ENCODE data around the gene PSMA6.

DNA sequence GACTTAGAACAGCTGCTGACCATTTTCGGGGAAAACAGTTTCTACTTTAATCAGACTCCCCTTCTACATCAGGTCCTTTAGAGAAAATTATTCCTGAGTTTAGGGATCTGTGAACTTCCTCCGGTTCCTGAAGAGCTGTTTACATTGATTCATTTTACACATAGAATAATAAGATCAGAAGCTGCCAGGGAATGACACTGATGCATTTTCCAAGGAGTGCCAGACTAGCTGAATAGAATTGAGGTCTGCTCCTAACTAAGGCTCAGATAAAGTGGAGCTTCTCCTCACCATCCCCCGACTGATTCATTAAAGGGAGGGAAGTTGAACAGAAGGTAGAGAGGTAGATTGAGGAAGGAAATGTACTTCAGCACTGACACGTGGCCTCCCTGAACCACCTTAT lies 41.9 kb upstream of the PSMA6 start:
- TF ChIP-seq, protein P1, sequence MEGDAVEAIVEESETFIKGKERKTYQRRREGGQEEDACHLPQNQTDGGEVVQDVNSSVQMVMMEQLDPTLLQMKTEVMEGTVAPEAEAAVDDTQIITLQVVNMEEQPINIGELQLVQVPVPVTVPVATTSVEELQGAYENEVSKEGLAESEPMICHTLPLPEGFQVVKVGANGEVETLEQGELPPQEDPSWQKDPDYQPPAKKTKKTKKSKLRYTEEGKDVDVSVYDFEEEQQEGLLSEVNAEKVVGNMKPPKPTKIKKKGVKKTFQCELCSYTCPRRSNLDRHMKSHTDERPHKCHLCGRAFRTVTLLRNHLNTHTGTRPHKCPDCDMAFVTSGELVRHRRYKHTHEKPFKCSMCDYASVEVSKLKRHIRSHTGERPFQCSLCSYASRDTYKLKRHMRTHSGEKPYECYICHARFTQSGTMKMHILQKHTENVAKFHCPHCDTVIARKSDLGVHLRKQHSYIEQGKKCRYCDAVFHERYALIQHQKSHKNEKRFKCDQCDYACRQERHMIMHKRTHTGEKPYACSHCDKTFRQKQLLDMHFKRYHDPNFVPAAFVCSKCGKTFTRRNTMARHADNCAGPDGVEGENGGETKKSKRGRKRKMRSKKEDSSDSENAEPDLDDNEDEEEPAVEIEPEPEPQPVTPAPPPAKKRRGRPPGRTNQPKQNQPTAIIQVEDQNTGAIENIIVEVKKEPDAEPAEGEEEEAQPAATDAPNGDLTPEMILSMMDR (IDR thresholded peaks at IDR 0.05; ENCODE audit: insufficient read depth, low read depth, low read length) = no peak
- TF ChIP-seq EZH2 (IDR thresholded peaks at IDR 0.05; ENCODE audit: insufficient read depth, low read length) = no peak
